ENCODE data around the gene RNASEH1. TPM values are rescaled to one million over a fixed set of nuclear protein-coding genes. Genes with fewer than 3 reads are reported as not detected.

RNASEH1 gene
- total RNA-seq, 1 experiment from 2014 or later: 38.2 TPM

GRCh38 chr2:3589086-3589485, 31.0 kb upstream of the RNASEH1 start:
- ChIA-PET CTCF (no interaction called here), POLR2A (no interaction called here), RAD21 (ENCODE audit: low non-redundant PET in 1 of 2, low total read pairs in 2 of 2, uncharacterized antibody in 2 of 2, unreplicated experiment in 2 of 2) (no interaction called here)
- H3K9ac ChIP-seq (ENCODE audit: low read length): no peak overlapping the region
- H3K4me2 ChIP-seq (ENCODE audit: low read length): no peak overlapping the region
- H4K20me1 ChIP-seq (ENCODE audit: insufficient read depth): no peaks in the 10 kb centered on the region
- H3K79me2 ChIP-seq (ENCODE audit: insufficient read depth, low read length): no peaks in the 10 kb centered on the region; the same call in 1 of the 2 replicates
- no peaks in the 10 kb centered on the region for H3K9me2 ChIP-seq (ENCODE audit: insufficient read depth)
- H3K36me3 ChIP-seq (ENCODE audit: control insufficient read depth in 1 of 2, insufficient read depth in 2 of 2, low read length in 2 of 2): no peaks in the 10 kb centered on the region; a peak in 2 of 4 replicates
- ATAC-seq: no peak
- no peak overlapping the region for H2AFZ ChIP-seq (ENCODE audit: low read depth, low read length, poor library complexity, severe bottlenecking)
- no peaks in the 10 kb centered on the region for H3K9me3 ChIP-seq (ENCODE audit: control insufficient read depth in 1 of 2, insufficient read depth in 1 of 2, low read depth in 1 of 2, low read length in 2 of 2)
- H3K4me1 ChIP-seq (ENCODE audit: control insufficient read depth in 1 of 2, insufficient read depth in 2 of 2, low read length in 2 of 2): no peaks in the 10 kb centered on the region
- H3K4me3 ChIP-seq (replicated peaks in 1 of 2; ENCODE audit: low read depth in 1 of 2, low read length in 2 of 2): no peak overlapping the region
- BruUV-seq (replicated peaks): no TSS peak
- H3K27ac ChIP-seq (ENCODE audit: low read depth, low read length): no peak overlapping the region
- no peaks in the 10 kb centered on the region for H3K27me3 ChIP-seq (ENCODE audit: insufficient read depth, low read length)
- intact Hi-C loops (cut with micrococcal nuclease): no loop called here
- DNase-seq (ENCODE audit: low read depth, low spot score): no peak
- TF ChIP-seq RAD21 (IDR thresholded peaks at IDR 0.05; ENCODE audit: low read depth) (no peak), EZH2phosphoT487 (IDR thresholded peaks at IDR 0.05; ENCODE audit: borderline replicate concordance) (no peak), REST (IDR thresholded peaks at IDR 0.05; ENCODE audit: low read depth) (no peak), YY1 (IDR thresholded peaks at IDR 0.05; ENCODE audit: extremely low read depth, insufficient replicate concordance, low read depth, low read length) (no peak)

GRCh38 chr2:3588084-3588483, 30.0 kb upstream of the RNASEH1 start:
- Histone ChIP-seq H3K27ac (ENCODE audit: low read depth, low read length) (no peak overlapping the region), H4K20me1 (ENCODE audit: insufficient read depth) (no peaks in the 10 kb centered on the region), H3K4me3 (replicated peaks in 1 of 2; ENCODE audit: low read depth in 1 of 2, low read length in 2 of 2) (no peak overlapping the region), H3K4me2 (ENCODE audit: low read length) (no peak overlapping the region), H3K9me2 (ENCODE audit: insufficient read depth) (no peaks in the 10 kb centered on the region), H2AFZ (ENCODE audit: low read depth, low read length, poor library complexity, severe bottlenecking) (no peak overlapping the region), H3K4me1 (ENCODE audit: control insufficient read depth in 1 of 2, insufficient read depth in 2 of 2, low read length in 2 of 2) (no peaks in the 10 kb centered on the region), H3K9me3 (ENCODE audit: control insufficient read depth in 1 of 2, insufficient read depth in 1 of 2, low read depth in 1 of 2, low read length in 2 of 2) (no peaks in the 10 kb centered on the region), H3K79me2 (ENCODE audit: insufficient read depth, low read length) (no peaks in the 10 kb centered on the region; the same call in 1 of the 2 replicates), H3K36me3 (ENCODE audit: control insufficient read depth in 1 of 2, insufficient read depth in 2 of 2, low read length in 2 of 2) (peaks cover 0 to 6% of the 10 kb centered on the region in 2 experiments; a peak in 2 of 4 replicates), H3K9ac (ENCODE audit: low read length) (no peak overlapping the region), H3K27me3 (ENCODE audit: insufficient read depth, low read length) (no peaks in the 10 kb centered on the region)
- ChIA-PET RAD21 (ENCODE audit: low non-redundant PET in 1 of 2, low total read pairs in 2 of 2, uncharacterized antibody in 2 of 2, unreplicated experiment in 2 of 2) (no interaction called here), POLR2A (no interaction called here), CTCF (no interaction called here)
- DNase-seq (ENCODE audit: low read depth, low spot score) (no peak), ATAC-seq (no peak)
- intact Hi-C loops (cut with micrococcal nuclease): no loop called here
- BruUV-seq (replicated peaks): no TSS peak
- TF ChIP-seq EGR1 (IDR thresholded peaks at IDR 0.05; ENCODE audit: low read depth) (no peak), ZBTB33 (IDR thresholded peaks at IDR 0.05; ENCODE audit: extremely low read depth, insufficient replicate concordance, low read length) (no peak), POLR2AphosphoS5 (IDR thresholded peaks at IDR 0.05; ENCODE audit: low read depth, low read length) (no peak), EZH2 (IDR thresholded peaks at IDR 0.05) (no peak), MAX (IDR thresholded peaks at IDR 0.05) (no peak), JUND (IDR thresholded peaks at IDR 0.05) (no peak)
